ENCODE data around the gene GFPT1.
"Not testable (repeated sequence)": the region's sequence is repeated elsewhere in the genome, so short reads cannot be mapped to it uniquely, and the experiment has no call there.

GFPT1 gene

GRCh38 chr2:69386789-69387734 is at the start of gene GFPT1:
Gene GFPT1, minus strand, starts transcription at chr2:69387227. Its CDS starts 156 bp downstream, at chr2:69387071.
- DNase-seq, result peak; percentile 90

GRCh38 chr2:69436596-69436937 is 49.5 kb upstream of the GFPT1 start:
- no peak for DNase-seq

- no peak for DNase-seq
Observed at GRCh38 chr2:69434753-69435152, 47.7 kb upstream of the GFPT1 start.

- DNase-seq, result no peak
Observed at GRCh38 chr2:69429491-69430183, 42.6 kb upstream of the GFPT1 start.

GRCh38 chr2:69428981-69429380 is 42.0 kb upstream of the GFPT1 start:
- DNase-seq, result no peak

GRCh38 chr2:69424419-69424818 is 37.4 kb upstream of the GFPT1 start:
- DNase-seq, result no peak

GRCh38 chr2:69422198-69422597 is 35.2 kb upstream of the GFPT1 start:
- DNase-seq, result no peak

GRCh38 chr2:69419111-69419510 is 32.1 kb upstream of the GFPT1 start:
- not testable (repeated sequence) for DNase-seq

- DNase-seq, result no peak
Observed at GRCh38 chr2:69416147-69416546, 29.1 kb upstream of the GFPT1 start.

GRCh38 chr2:69411120-69411519 is 24.1 kb upstream of the GFPT1 start:
- no peak for DNase-seq

GRCh38 chr2:69405306-69405705 is 18.3 kb upstream of the GFPT1 start:
- no peak for DNase-seq

- DNase-seq, result no peak
Observed at GRCh38 chr2:69400121-69400520, 13.1 kb upstream of the GFPT1 start.

- no peak for DNase-seq
Observed at GRCh38 chr2:69397234-69397633, 10.2 kb upstream of the GFPT1 start.

- DNase-seq, result no peak
Observed at GRCh38 chr2:69395866-69396265, 8.8 kb upstream of the GFPT1 start.

- no peak for DNase-seq
Observed at GRCh38 chr2:69393963-69394362, 6.9 kb upstream of the GFPT1 start.

- DNase-seq, result no peak
Observed at GRCh38 chr2:69390471-69390870, 3.4 kb upstream of the GFPT1 start.

GRCh38 chr2:69390001-69390400 is 3.0 kb upstream of the GFPT1 start:
- DNase-seq, result no peak

GRCh38 chr2:69389271-69389670 is 2.2 kb upstream of the GFPT1 start:
- no peak for DNase-seq

- no peak for DNase-seq
Observed at GRCh38 chr2:69387770-69388481, 899 bp upstream of the GFPT1 start.

- peak; percentile 14 for DNase-seq
Observed at GRCh38 chr2:69386360-69386759, 667 bp downstream of the GFPT1 start.

- DNase-seq, result no peak
Observed at GRCh38 chr2:69385443-69386151, 1.4 kb downstream of the GFPT1 start.

- no peak for DNase-seq
Observed at GRCh38 chr2:69384618-69385081, 2.4 kb downstream of the GFPT1 start.

All from CD4-positive, alpha-beta T cell treated with Interleukin-21 for 1 hour (primary cell).